ENCODE data around the gene JAK1.

JAK1 gene

DNA sequence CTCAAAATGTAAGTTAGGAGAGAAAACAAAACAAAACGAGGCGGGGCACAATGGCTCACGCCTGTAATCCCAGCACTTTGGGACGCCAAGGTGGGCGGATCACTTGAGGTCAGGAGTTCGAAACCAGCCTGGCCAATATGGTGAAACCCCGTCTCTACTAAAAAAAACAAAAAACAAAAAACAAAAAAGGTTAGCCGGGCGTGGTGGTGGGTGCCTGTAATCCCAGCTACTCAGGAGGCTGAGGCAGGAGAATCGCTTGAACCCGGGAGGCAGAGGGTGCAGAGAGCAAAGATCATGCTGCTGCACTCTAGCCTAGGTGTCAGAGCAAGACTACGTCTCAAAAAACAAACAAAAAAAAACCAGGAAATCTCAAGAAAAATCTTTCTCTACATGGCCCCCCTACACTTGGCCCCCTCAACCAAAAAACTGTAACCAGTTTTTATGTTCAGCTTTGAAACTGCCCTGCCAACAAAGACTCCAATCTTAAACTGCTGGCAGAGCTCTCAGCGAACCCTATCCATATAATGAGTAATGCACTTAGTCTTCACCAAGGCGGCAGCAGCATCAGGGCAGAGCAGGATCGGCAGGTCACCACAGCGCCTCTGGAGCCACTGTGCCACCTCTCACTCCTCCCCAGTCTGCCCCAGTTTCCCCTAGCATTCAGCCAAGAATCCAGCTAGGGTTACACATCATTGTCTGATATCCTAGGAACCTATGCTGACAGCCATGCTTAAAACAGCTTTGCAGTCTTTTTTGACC lies 71.7 kb downstream of the JAK1 start:
- peaks cover 78% of the 10 kb centered on the region for H3K4me1 Mint-ChIP-seq
- peak overlapping the region; percentile 61 to 92 (median 86) for H3K27ac Mint-ChIP-seq
- H3K36me3 Mint-ChIP-seq (ENCODE audit: low read depth), result no peaks in the 10 kb centered on the region
- no peak for TF ChIP-seq CTCF (IDR thresholded peaks at IDR 0.05; ENCODE audit: unreplicated experiment in 3 of 3)
- no peaks in the 10 kb centered on the region for H3K27me3 Mint-ChIP-seq (ENCODE audit: low read depth)
- no peaks in the 10 kb centered on the region for H3K9me3 Mint-ChIP-seq
- peak overlapping the region in 1 of 3 experiments; percentile 16 for H3K4me3 Mint-ChIP-seq

DNA sequence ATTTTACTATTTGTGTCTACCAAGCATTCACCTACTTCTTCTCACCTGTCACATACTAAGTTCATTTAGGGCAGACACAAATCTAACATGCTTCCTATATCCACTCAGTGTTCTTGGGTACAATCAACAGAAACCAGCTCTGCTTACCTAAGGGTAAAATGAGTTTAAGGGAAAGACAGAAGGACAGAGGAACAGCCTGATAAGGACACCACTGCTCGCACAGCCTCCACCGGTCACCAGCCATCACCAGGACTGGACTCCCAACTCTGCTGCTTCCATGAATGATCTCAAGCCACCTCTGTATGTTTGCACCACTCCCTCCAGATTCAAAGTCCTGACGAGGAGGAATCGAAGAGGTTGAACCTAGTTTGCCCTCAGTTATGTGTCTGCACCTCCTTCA lies 72.4 kb downstream of the JAK1 start:
- no peak for TF ChIP-seq CTCF (IDR thresholded peaks at IDR 0.05; ENCODE audit: unreplicated experiment in 3 of 3)
- H3K36me3 Mint-ChIP-seq (ENCODE audit: low read depth), result no peaks in the 10 kb centered on the region
- H3K9me3 Mint-ChIP-seq, result no peaks in the 10 kb centered on the region
- peaks cover 85% of the 10 kb centered on the region for H3K4me1 Mint-ChIP-seq
- H3K27me3 Mint-ChIP-seq (ENCODE audit: low read depth), result no peaks in the 10 kb centered on the region
- peak overlapping the region in 2 of 3 experiments; percentile 24 to 92 for H3K27ac Mint-ChIP-seq
- H3K4me3 Mint-ChIP-seq, result no peak overlapping the region

GRCh38 chr1:64892576-64893573 lies 73.5 kb downstream of the JAK1 start:
- Mint-ChIP-seq H3K27ac (peak overlapping the region; percentile 59 to 92 (median 69)), H3K27me3 (ENCODE audit: low read depth) (no peaks in the 10 kb centered on the region), H3K9me3 (no peaks in the 10 kb centered on the region), H3K36me3 (ENCODE audit: low read depth) (no peaks in the 10 kb centered on the region), H3K4me3 (no peak overlapping the region), H3K4me1 (peaks cover 85% of the 10 kb centered on the region)
- TF ChIP-seq CTCF (IDR thresholded peaks at IDR 0.05; ENCODE audit: unreplicated experiment in 3 of 3), result no peak

- Mint-ChIP-seq H3K27ac (peak overlapping the region; percentile 31 to 41 (median 38)), H3K27me3 (ENCODE audit: low read depth) (no peaks in the 10 kb centered on the region), H3K36me3 (ENCODE audit: low read depth) (no peaks in the 10 kb centered on the region), H3K4me1 (peaks cover 80% of the 10 kb centered on the region), H3K4me3 (no peak overlapping the region), H3K9me3 (no peaks in the 10 kb centered on the region)
- TF ChIP-seq CTCF (IDR thresholded peaks at IDR 0.05; ENCODE audit: unreplicated experiment in 3 of 3), result no peak
Observed at GRCh38 chr1:64891448-64891825, 74.9 kb downstream of the JAK1 start.

DNA sequence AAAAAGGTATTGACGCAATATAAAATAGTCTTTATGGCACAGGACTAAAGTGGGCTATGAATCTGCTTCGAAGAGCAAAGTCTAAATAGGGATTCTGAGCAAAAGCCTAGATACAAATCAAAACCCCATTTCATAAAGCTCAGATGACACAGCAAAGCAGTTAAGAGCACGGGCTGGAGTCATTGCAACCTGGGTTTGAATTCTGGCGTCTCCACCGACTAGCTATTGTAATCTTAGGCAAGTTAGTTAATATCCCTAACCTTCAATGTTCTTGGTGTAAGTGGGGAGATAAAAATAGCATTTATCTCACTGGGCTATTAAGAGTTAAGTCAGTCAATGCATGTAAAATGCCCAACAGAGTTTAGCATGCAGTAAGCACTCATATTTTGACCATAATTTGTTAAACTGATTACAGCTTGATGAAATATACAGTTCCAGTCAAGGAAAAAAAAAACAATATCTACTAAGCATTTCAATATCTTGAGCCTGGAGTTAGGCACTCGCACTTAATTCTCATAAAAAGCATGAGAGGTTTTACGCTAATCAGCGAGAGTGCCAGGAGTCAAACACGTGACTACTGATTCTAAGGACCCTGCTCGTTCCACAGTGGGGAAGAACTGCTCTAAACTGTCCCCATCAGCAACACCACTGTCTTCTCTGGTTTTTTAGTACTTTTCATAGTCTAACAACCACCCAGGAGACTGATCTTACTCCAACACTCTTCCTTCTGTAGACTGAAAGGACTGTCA lies 75.5 kb downstream of the JAK1 start:
- Mint-ChIP-seq H3K36me3 (ENCODE audit: low read depth) (no peaks in the 10 kb centered on the region), H3K9me3 (no peaks in the 10 kb centered on the region), H3K27me3 (ENCODE audit: low read depth) (no peaks in the 10 kb centered on the region), H3K4me1 (peaks cover 74% of the 10 kb centered on the region), H3K27ac (peak overlapping the region; percentile 31 to 41 (median 38)), H3K4me3 (no peak overlapping the region)
- no peak for TF ChIP-seq CTCF (IDR thresholded peaks at IDR 0.05; ENCODE audit: unreplicated experiment in 3 of 3)
